HS-5 (cell line): ENCODE data around the gene KREMEN2.

Source experiments
- DNase-seq: peaks from one replicate; pipeline ENCODE4 v3.0.0-alpha.2; 2012; ENCODE audit warnings: low read depth

Gene KREMEN2

GRCh38 chr16:3004781-3005284 is 40.8 kb downstream of the KREMEN2 start:
- no peak for DNase-seq

GRCh38 chr16:3007059-3007956 is 43.2 kb downstream of the KREMEN2 start:
- no peak for DNase-seq

- no peak for DNase-seq
Measured at GRCh38 chr16:3007957-3008689, 44.0 kb downstream of the KREMEN2 start.

- no peak for DNase-seq
Measured at GRCh38 chr16:3008690-3009037, 44.6 kb downstream of the KREMEN2 start.

GRCh38 chr16:3009568-3010390 is 45.7 kb downstream of the KREMEN2 start:
- no peak for DNase-seq

GRCh38 chr16:3010510-3010909 is 46.4 kb downstream of the KREMEN2 start:
- DNase-seq: no peak

- no peak for DNase-seq
Measured at GRCh38 chr16:3012246-3012645, 48.2 kb downstream of the KREMEN2 start.

- no peak for DNase-seq
Measured at GRCh38 chr16:3012828-3013420, 48.8 kb downstream of the KREMEN2 start, which contains the start of gene CLDN9. Gene CLDN9, plus strand, starts transcription at chr16:3012923. Its CDS starts 440 bp downstream, at chr16:3013363.

GRCh38 chr16:3013491-3013951 is 49.4 kb downstream of the KREMEN2 start:
- DNase-seq: no peak

- no peak for DNase-seq
Measured at GRCh38 chr16:3013998-3014690, 50.1 kb downstream of the KREMEN2 start.

GRCh38 chr16:3014971-3015370 is 50.9 kb downstream of the KREMEN2 start:
- no peak for DNase-seq

GRCh38 chr16:3015865-3016521 is 51.9 kb downstream of the KREMEN2 start:
- DNase-seq: no peak

GRCh38 chr16:3017344-3017743 is 53.3 kb downstream of the KREMEN2 start:
- no peak for DNase-seq
